Activated CD4-positive, alpha-beta T cell treated with anti-CD3 and anti-CD28 coated beads for 36 hours (primary cell): ENCODE results near the gene RYK. TPM values are rescaled to one million over a fixed set of nuclear protein-coding genes. Genes with fewer than 3 reads are reported as not detected.
"Not testable (repeated sequence)": the region's sequence is repeated elsewhere in the genome, so short reads cannot be mapped to it uniquely, and the experiment has no call there.

Source experiments
- ATAC-seq: fragments of 200-7000 bp; cut with Tn5 transposase; one replicate; pipeline ENCODE4 v1.10.0; 2021; ENCODE audit warnings: mild to moderate bottlenecking, moderate library complexity
- CTCF ChIA-PET: fragments of 350-600 bp; sonication (Branson Sonifier 250); formaldehyde crosslinking; loops from one replicate; lab custom pipeline; 2021; ENCODE audit warnings: antibody characterized with exemption; lab: Charles Lee
- POLR2A ChIA-PET: fragments of 350-600 bp; sonication (Branson Sonifier 250); formaldehyde crosslinking; loops from one replicate; lab custom pipeline; 2021; ENCODE audit warnings: antibody characterized with exemption, inconsistent platforms; lab: Charles Lee
- DNase-seq: peaks from one replicate; pipeline ENCODE4 v3.0.0-alpha.2; 2020
- H3K27ac Mint-ChIP-seq: one replicate; pipeline ENCODE4 v1.8.0; 2021; ENCODE audit warnings: mixed read lengths
- H3K27me3 Mint-ChIP-seq: one replicate; pipeline ENCODE4 v1.8.0; 2021; ENCODE audit warnings: mixed read lengths
- H3K36me3 Mint-ChIP-seq: one replicate; pipeline ENCODE4 v1.8.0; 2021; ENCODE audit warnings: low read depth, mixed read lengths
- H3K4me1 Mint-ChIP-seq: one replicate; pipeline ENCODE4 v1.8.0; 2021; ENCODE audit warnings: mixed read lengths
- H3K4me3 Mint-ChIP-seq: one replicate; pipeline ENCODE4 v1.8.0; 2021; ENCODE audit warnings: mild to moderate bottlenecking, moderate library complexity, mixed read lengths
- H3K9me3 Mint-ChIP-seq: one replicate; pipeline ENCODE4 v1.8.0; 2021; ENCODE audit warnings: low read depth, mixed read lengths
- intact Hi-C, 2 experiments: fragments of 100-400 bp; cut with DNase I in 1 of 2; cut with micrococcal nuclease in 1 of 2; formaldehyde crosslinking; loops; one replicate each; pipeline versions ENCODE4 v1.14.2 to v1.15.1; 2022 to 2024; cut with DNase I, micrococcal nuclease
- total RNA-seq, 2 experiments: library from RNA; stranded (reverse); gene quantifications; one replicate each; pipeline ENCODE4 v1.2.3, GENCODE V29; 2021

RYK gene
- total RNA-seq, 2 experiments from 2014 or later, result 23.5 to 24.0 TPM

DNA sequence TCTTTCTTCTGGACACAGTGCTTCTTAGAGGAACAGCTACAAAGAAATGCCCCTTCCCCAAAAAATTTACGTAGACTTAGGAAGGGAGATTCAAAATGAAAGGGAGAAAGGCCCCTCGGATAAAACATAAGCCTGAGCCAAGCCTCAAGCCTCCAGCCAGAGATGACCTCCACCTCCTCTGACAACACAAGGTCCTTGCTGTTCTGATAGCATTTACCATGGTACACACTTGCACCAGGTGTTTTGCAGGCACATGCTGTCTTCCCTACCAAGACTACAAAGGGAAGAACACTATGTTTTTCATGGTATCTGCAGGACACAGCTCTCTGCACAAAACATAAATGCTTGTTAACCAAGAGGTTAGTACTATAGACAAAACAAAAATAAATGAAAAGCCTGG is 27.8 kb downstream of the RYK start:
- H3K27ac Mint-ChIP-seq, result no peak overlapping the region
- ChIA-PET CTCF (interaction anchor here (0.8 to 7.2 kb wide), 6 partner anchors 10 to 80 kb away, joined by 3 to 61 read pairs (median 7); no protein-coding TSS in a partner anchor), POLR2A (no interaction called here)
- intact Hi-C loops, result no loop called here
- H3K4me3 Mint-ChIP-seq, result no peak overlapping the region
- peaks cover 9% of the 10 kb centered on the region for H3K36me3 Mint-ChIP-seq
- H3K4me1 Mint-ChIP-seq, result peaks cover 39% of the 10 kb centered on the region
- H3K27me3 Mint-ChIP-seq, result no peaks in the 10 kb centered on the region
- ATAC-seq (no peak), DNase-seq (no peak)
- no peaks in the 10 kb centered on the region for H3K9me3 Mint-ChIP-seq

DNA sequence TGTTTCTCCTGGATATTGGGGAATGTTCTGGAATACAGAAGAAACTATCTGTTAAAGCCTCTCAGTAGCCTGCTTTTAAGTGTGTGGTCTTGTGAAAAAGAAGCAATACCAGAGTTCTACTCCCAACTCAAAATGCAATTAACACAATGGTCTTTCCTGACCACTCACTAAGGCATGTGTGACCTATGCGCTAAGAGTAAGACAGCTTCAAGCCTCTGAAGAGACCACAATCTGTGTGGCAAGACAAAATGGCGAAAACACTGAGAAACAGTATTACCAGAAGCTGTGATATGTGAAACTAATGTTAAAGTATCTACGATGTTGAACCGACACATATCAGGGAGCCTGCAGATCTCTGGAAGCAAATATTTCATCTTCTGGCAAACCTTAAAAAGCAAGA is 33.8 kb downstream of the RYK start:
- DNase-seq (no peak), ATAC-seq (no peak)
- no peak overlapping the region for H3K27ac Mint-ChIP-seq
- intact Hi-C loops, result no loop called here
- H3K27me3 Mint-ChIP-seq, result no peaks in the 10 kb centered on the region
- no peaks in the 10 kb centered on the region for H3K9me3 Mint-ChIP-seq
- CTCF ChIA-PET, result interaction anchor here (0.5 to 2.7 kb wide), 7 partner anchors 10 to 257 kb away, joined by 3 to 8 read pairs (median 4); no protein-coding TSS in a partner anchor
- peaks cover 34% of the 10 kb centered on the region for H3K4me1 Mint-ChIP-seq
- peaks cover 16% of the 10 kb centered on the region for H3K36me3 Mint-ChIP-seq
- POLR2A ChIA-PET, result no interaction called here
- no peak overlapping the region for H3K4me3 Mint-ChIP-seq

DNA sequence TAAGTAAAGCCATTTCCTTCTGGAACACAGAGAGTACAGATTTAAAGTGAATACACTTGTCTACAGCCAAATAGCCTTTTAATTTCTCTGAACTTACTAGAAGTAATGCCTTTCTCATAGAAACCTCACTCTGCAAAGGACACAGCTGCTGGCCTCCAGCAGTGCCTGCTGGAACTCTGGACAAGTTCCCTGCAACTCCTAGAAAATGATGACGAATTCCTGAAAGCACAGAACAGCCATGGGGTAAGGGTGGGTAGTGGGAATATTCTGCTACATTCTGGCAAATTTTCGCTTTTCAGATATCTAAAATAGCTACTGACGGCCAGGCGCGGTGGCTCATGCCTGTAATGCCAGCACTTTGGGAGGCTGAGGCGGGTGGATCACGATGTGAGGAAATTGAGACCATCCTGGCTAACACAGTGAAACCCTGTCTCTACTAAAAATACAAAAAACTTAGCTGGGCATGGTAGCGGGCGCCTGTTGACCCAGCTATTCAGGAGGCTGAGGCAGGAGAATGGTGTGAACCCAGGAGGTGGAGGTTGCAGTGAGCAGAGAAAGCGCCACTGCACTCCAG is 34.4 kb downstream of the RYK start:
- CTCF ChIA-PET, result interaction anchor here (0.6 to 2.7 kb wide), 7 partner anchors 12 to 257 kb away, joined by 3 to 8 read pairs (median 4); no protein-coding TSS in a partner anchor
- Mint-ChIP-seq H3K9me3 (no peaks in the 10 kb centered on the region), H3K36me3 (peaks cover 14% of the 10 kb centered on the region), H3K27me3 (no peaks in the 10 kb centered on the region), H3K4me3 (no peak overlapping the region), H3K27ac (no peak overlapping the region), H3K4me1 (peaks cover 34% of the 10 kb centered on the region)
- DNase-seq, result no peak
- POLR2A ChIA-PET, result no interaction called here
- ATAC-seq, result no peak
- intact Hi-C loops, result no loop called here

DNA sequence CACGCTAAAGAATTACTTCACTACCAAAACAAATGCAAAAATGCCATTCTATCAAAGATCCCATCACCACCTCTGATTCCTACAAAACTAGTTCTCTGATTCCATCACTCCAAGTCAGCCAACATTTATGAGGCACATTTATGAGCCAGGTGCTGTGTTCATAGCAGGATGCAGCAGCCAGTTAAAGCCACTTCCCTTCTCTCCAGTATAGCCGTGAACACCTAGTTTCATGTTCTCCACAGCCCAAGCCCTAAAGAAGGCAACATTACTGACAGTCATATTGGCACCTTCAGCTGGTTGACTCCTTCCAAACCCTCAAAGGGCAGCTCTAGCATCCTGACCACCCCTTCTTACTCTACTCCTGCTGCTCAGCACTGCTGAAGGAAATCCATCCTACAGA is 36.4 kb downstream of the RYK start:
- peaks cover 31% of the 10 kb centered on the region for H3K4me1 Mint-ChIP-seq
- no peaks in the 10 kb centered on the region for H3K9me3 Mint-ChIP-seq
- intact Hi-C loops, result loop anchor here in 1 of 2 experiments (5.0 kb wide), 2 partner anchors 38 to 163 kb away; partner anchors contain the start of gene RYK
- peaks cover 23% of the 10 kb centered on the region for H3K36me3 Mint-ChIP-seq
- H3K4me3 Mint-ChIP-seq, result no peak overlapping the region
- CTCF ChIA-PET, result interaction anchor here (0.6 to 4.6 kb wide), 11 partner anchors 10 to 264 kb away, joined by 3 to 61 read pairs (median 5); no protein-coding TSS in a partner anchor
- no peaks in the 10 kb centered on the region for H3K27me3 Mint-ChIP-seq
- H3K27ac Mint-ChIP-seq, result no peak overlapping the region
- DNase-seq (no peak), ATAC-seq (peak; percentile 48)
- POLR2A ChIA-PET, result no interaction called here

DNA sequence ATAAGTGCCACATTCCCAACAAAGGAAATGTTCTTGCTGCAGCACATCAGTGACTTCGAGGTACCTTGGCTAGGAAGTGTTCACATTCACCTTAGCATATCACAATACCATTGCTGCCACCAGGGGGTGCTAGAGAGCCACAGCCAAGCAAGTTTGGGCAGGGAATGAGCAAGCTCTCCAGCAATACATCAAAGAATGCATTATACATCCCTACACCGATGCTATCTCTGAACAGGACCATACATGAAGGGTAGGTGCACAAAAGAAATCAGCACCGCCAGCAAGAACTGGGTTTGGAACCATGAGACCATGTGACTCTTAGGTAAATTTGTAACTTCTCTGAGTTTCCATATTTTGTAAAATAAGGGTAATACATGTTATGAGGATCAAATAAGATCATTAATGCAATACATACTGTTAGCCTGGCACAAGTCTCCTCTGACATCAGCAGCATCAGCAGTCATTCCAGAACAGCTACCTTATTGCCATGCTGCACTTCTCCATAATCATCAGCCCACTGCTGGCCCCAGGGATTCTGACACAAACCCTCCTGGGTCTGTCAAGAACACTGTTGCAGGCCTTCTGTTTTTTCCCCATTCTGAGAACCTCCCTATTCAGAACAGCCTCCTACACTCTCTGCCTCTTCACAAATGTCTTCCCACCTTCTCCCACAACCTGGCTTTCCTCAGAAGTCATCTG is 37.5 kb downstream of the RYK start:
- no peak overlapping the region for H3K4me3 Mint-ChIP-seq
- DNase-seq (peak; percentile 94), ATAC-seq (peak; percentile 90)
- no peak overlapping the region for H3K27ac Mint-ChIP-seq
- CTCF ChIA-PET, result interaction anchor here (0.6 to 4.6 kb wide), 46 partner anchors 11 to 302 kb away, joined by 3 to 61 read pairs (median 5); partner anchors contain the start of gene RYK
- H3K4me1 Mint-ChIP-seq, result peaks cover 25% of the 10 kb centered on the region
- no peaks in the 10 kb centered on the region for H3K9me3 Mint-ChIP-seq
- H3K27me3 Mint-ChIP-seq, result no peaks in the 10 kb centered on the region
- intact Hi-C loops, result loop anchor here (1.0 to 5.0 kb wide), 10 partner anchors 15 to 282 kb away; partner anchors contain the start of gene RYK (in 2 of the 2)
- POLR2A ChIA-PET, result interaction anchor here (0.5 kb wide), 1 partner anchor 85 kb away, joined by 4 read pairs; no protein-coding TSS in a partner anchor
- H3K36me3 Mint-ChIP-seq, result peaks cover 25% of the 10 kb centered on the region

DNA sequence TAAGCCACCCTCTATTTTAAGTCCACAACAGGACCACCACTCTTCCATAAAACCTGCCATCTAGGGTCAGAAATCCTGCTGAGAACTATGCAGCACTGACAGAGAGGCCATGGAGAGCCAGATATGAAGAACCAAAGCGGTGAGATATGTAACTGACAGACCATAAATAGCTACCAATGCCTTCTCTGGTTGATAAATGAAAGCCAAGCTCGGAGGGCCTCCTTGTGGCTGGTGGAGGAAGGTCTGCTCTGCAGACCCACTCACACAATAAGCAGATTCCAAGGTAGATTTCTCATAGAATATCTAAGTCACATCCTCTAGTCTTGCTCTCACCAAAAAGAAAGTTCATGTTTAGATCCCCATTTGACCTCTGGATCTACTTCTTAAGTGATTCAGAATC is 38.9 kb downstream of the RYK start:
- intact Hi-C loops, result loop anchor here (1.0 to 5.0 kb wide), 5 partner anchors 13 to 281 kb away; partner anchors contain the start of gene RYK (in 1 of the 2)
- DNase-seq (peak; percentile 51), ATAC-seq (peak; percentile 22)
- H3K27ac Mint-ChIP-seq, result no peak overlapping the region
- no peak overlapping the region for H3K4me3 Mint-ChIP-seq
- H3K36me3 Mint-ChIP-seq, result peaks cover 22% of the 10 kb centered on the region
- ChIA-PET POLR2A (no interaction called here), CTCF (interaction anchor here (0.6 to 4.6 kb wide), 34 partner anchors 11 to 304 kb away, joined by 3 to 61 read pairs (median 6); no protein-coding TSS in a partner anchor)
- no peaks in the 10 kb centered on the region for H3K27me3 Mint-ChIP-seq
- peaks cover 21% of the 10 kb centered on the region for H3K4me1 Mint-ChIP-seq
- H3K9me3 Mint-ChIP-seq, result no peaks in the 10 kb centered on the region

DNA sequence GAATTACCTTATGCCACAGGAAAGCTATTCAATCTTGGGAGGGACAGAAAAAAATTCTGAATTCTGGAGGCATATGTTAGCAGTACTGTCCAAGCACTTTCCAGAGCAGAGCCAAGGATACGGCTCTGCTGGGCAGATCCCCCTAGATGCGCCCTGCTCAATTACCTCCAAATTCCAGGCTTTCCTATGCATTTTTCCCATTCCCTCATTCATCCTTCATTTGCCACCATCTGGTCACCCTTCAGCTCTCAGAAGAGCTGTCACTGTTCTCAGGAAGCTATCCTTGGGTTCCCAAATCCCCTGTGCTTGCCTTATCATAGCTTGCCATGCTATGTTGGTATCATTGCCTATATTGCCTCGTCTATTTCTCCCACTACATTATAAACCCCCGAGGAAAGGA is 45.2 kb downstream of the RYK start:
- no peak overlapping the region for H3K4me3 Mint-ChIP-seq
- intact Hi-C loops, result no loop called here
- peaks cover 5% of the 10 kb centered on the region for H3K4me1 Mint-ChIP-seq
- no peaks in the 10 kb centered on the region for H3K27me3 Mint-ChIP-seq
- ATAC-seq, result no peak
- CTCF ChIA-PET, result no interaction called here
- POLR2A ChIA-PET, result no interaction called here
- no peak overlapping the region for H3K27ac Mint-ChIP-seq
- no peaks in the 10 kb centered on the region for H3K9me3 Mint-ChIP-seq
- no peak for DNase-seq
- peaks cover 29% of the 10 kb centered on the region for H3K36me3 Mint-ChIP-seq

DNA sequence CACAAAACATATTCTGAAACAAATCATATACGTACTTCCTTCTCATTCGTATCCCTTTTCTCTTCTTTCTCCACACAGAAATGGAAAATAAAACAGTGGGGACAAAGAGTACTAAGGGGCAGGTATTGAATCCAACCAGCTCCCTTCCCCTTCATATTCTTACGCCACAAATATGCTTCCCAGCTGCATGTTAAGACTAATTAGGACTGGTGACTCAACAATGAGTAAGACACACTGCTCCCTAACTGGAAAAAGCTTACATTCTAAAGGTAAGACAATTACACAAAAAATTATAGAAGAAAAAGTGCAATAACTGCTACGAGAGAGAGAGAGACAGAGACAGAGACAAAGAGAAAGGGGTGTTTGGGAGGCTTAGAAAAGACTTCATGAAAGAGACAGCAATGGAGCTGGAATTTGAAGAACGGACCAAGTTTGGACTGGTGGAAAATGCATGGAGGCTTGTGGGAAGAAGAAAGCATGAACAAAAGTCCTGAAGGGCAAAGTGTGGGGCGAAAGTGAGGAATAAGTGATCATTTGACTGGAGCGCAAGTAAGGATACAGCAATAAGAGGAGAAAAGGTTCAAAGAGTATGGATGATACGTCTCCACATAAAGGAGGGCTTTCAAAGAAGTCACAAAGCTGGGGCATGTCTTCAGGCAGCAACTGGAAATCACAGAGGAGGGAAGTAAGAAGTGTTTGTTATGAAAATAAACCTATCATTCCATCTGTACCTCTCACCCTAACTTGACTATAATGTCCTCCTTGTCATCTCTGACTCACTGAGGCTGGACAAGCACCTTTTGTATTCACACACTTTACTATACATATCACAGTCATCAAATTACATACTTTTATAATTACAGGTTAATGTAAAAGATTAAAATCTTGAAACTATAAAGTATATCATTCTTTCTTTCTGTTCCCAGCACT is 49.2 kb downstream of the RYK start:
- ChIA-PET CTCF (interaction anchor here (0.6 to 8.9 kb wide), 8 partner anchors 9 to 273 kb away, joined by 3 to 36 read pairs (median 5); no protein-coding TSS in a partner anchor), POLR2A (no interaction called here)
- intact Hi-C loops, result no loop called here
- Mint-ChIP-seq H3K36me3 (peaks cover 31% of the 10 kb centered on the region), H3K4me1 (peaks cover 17% of the 10 kb centered on the region), H3K4me3 (no peak overlapping the region), H3K27me3 (no peaks in the 10 kb centered on the region), H3K9me3 (no peaks in the 10 kb centered on the region), H3K27ac (no peak overlapping the region)
- ATAC-seq, result no peak
- no peak for DNase-seq

DNA sequence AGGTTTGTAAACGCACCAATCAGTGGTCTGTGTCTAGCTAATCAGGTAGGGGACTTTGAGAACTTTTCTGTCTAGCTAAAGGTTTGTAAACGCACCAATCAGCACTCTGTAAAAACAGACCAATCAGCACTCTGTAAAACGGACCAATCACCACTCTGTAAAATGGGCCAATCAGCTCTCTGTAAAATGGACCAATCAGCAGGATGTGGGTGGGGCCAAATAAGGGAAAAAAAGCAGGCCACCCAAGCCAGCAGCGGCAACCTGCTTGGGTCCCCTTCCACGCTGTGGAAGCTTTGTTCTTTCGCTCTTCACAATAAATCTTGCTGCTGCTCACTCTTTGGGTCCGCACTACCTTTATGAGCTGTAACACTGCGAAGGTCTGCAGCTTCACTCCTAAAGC is 50.8 kb downstream of the RYK start:
- H3K9me3 Mint-ChIP-seq, H3K27ac Mint-ChIP-seq, ATAC-seq, DNase-seq, H3K4me3 Mint-ChIP-seq, H3K27me3 Mint-ChIP-seq: not testable (repeated sequence)
- Mint-ChIP-seq H3K4me1 (peaks cover 17% of the 10 kb centered on the region), H3K36me3 (peaks cover 31% of the 10 kb centered on the region)
- ChIA-PET CTCF (interaction anchor here (0.6 to 8.9 kb wide), 11 partner anchors 8 to 283 kb away, joined by 3 to 36 read pairs (median 6); no protein-coding TSS in a partner anchor), POLR2A (interaction anchor here (0.5 kb wide), 1 partner anchor 618 kb away, joined by 3 read pairs; no protein-coding TSS in a partner anchor)
- intact Hi-C loops, result loop anchor here (5.0 to 10.0 kb wide), 2 partner anchors 287 to 385 kb away; partner anchors contain the start of genes ANAPC13 (in 1 of the 2) and CEP63 (in 1 of the 2)

DNA sequence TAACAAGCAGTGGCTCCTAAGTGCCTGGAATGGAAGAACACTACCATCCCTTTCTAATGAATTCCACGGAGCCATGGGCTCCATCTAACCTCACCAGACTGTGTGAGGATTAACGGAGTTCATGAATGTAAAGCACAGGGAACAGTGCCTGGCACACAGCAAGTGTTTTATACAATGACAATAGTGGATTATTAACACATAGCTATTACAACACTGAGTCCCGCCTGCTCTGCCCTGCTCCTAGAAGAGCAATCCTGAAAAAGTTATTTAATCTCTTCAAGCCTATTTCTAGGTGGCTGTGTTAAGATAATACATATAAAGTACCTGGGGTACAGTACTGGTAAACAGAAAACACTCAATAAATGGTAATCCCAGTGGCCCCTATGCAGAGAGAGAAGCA is 51.4 kb downstream of the RYK start:
- Mint-ChIP-seq H3K4me1 (peaks cover 17% of the 10 kb centered on the region), H3K4me3 (no peak overlapping the region), H3K9me3 (no peaks in the 10 kb centered on the region), H3K27ac (no peak overlapping the region), H3K27me3 (no peaks in the 10 kb centered on the region), H3K36me3 (peaks cover 31% of the 10 kb centered on the region)
- DNase-seq (no peak), ATAC-seq (no peak)
- CTCF ChIA-PET, result interaction anchor here (0.6 to 8.9 kb wide), 15 partner anchors 8 to 284 kb away, joined by 3 to 36 read pairs (median 5); no protein-coding TSS in a partner anchor
- intact Hi-C loops, result loop anchor here (5.0 to 10.0 kb wide), 2 partner anchors 288 to 384 kb away; partner anchors contain the start of genes ANAPC13 (in 1 of the 2) and CEP63 (in 1 of the 2)
- POLR2A ChIA-PET, result no interaction called here
